ENCODE data around the gene CHRNA7.
"Not testable (repeated sequence)": the region's sequence is repeated elsewhere in the genome, so short reads cannot be mapped to it uniquely, and the experiment has no call there.

The CHRNA7 gene

DNA sequence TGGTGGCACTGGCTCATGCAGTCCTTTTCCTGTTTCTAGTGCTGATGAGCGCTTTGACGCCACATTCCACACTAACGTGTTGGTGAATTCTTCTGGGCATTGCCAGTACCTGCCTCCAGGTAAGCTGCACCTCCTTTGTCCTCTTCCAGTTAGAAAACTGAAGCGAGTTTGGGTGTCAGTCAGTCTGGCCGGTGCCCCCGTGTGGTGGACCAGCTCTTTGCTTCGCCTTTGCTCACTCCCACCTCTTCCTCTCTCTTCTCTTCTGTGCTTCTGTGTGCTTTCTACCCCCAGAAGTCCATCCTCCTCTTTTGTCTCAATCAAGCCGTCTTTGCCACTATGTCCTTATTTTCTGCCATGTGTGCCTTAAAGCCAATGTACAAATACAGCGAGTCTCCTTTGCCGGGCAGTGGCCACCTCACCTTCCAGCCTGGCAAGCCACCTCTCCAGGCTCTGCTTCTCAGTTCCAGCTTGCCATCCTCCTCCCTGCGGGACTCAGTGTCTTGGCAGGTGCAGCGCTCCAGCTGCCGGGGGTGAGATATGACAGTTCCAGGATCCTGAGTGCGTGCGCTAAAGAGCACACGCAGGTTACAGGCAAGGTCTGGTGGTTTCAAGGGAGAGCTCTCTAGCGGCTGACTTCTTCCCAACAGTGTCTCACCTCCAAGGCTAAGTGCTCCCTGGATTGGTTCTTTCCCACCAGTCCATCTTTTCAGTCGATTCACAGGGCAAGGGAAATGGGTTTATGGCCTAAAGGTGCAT, 123.7 kb downstream of the CHRNA7 start:
- H3K4me1 Mint-ChIP-seq, H3K9me3 Mint-ChIP-seq, DNase-seq, H3K4me3 Mint-ChIP-seq, H3K36me3 Mint-ChIP-seq, H3K27ac Mint-ChIP-seq: not testable (repeated sequence)
- peak in 1 of 2 donors; percentile 16 for ATAC-seq (replicated peaks)
- H3K27me3 Mint-ChIP-seq: peaks cover 6 to 13% of the 10 kb centered on the region in 2 donors

DNA sequence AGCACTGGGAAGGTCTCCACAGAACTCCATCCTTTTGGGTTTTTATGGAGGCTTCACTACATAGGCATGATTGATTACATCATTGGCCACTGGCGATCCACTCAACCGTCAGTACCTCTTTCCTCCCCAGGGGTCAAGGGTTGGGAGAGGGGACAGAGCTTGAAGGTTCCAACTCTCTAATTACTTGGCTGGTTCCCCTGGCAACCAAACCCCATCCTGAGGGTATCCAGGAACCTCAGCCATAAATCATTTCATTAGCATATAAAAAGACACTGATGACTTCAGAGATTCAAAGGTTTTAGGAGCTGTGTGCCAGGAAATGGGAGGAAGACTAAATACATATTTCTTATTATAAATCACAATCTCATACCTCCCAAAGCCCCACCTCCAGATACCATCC, 131.8 kb downstream of the CHRNA7 start:
- not testable (repeated sequence) for DNase-seq; H3K36me3 Mint-ChIP-seq; H3K27ac Mint-ChIP-seq; H3K9me3 Mint-ChIP-seq; H3K27me3 Mint-ChIP-seq; ATAC-seq (replicated peaks); H3K4me1 Mint-ChIP-seq; H3K4me3 Mint-ChIP-seq

DNA sequence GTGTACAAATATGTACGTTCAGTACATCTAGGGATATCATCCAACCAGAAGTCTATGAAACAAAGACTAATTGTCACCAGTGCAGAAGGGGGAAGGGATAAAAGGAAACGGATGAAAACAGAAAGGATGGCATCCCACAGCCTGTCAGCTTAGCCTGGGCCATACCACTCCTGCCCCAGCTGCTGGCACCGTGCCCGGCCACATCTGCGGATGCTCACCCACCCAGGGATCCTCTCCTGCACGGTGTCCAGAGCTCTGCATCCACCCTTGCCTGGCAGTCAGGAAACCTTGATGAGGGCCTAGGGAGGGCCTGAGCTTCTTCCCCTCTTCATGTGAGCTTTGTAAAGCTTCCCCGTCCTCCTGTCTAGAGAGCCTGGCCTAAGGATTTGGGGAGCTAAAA, 133.8 kb downstream of the CHRNA7 start:
- not testable (repeated sequence) for H3K4me1 Mint-ChIP-seq; H3K4me3 Mint-ChIP-seq; ATAC-seq (replicated peaks); H3K9me3 Mint-ChIP-seq; DNase-seq; H3K27me3 Mint-ChIP-seq; H3K27ac Mint-ChIP-seq; H3K36me3 Mint-ChIP-seq

DNA sequence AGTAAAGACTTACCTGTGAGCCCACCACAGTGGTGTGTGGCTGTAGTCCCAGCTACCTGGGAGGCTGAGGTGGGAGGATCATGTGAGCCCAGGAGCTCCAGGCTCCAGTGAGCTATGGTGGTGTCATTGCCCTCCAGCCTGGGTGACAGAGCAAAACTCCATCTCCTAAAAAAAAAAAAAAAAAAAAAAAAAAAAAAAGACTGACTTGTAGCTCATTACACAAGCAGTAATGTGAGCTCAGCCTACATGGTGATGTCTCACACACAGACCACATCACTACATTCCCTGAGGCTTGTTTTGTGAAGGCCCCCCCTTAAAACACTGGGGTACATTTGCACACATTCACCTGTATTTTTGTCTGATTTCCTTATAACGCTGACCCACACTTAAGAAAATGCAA, 134.4 kb downstream of the CHRNA7 start:
- not testable (repeated sequence) for H3K27me3 Mint-ChIP-seq; H3K9me3 Mint-ChIP-seq; H3K36me3 Mint-ChIP-seq; H3K4me3 Mint-ChIP-seq; ATAC-seq (replicated peaks); H3K27ac Mint-ChIP-seq; H3K4me1 Mint-ChIP-seq; DNase-seq

- not testable (repeated sequence) for H3K27ac Mint-ChIP-seq; H3K9me3 Mint-ChIP-seq; H3K4me3 Mint-ChIP-seq; H3K4me1 Mint-ChIP-seq; H3K27me3 Mint-ChIP-seq; H3K36me3 Mint-ChIP-seq; ATAC-seq (replicated peaks); DNase-seq
These were observed 135.5 kb downstream of the CHRNA7 start for GRCh38 chr15:32165775-32166174.

DNA sequence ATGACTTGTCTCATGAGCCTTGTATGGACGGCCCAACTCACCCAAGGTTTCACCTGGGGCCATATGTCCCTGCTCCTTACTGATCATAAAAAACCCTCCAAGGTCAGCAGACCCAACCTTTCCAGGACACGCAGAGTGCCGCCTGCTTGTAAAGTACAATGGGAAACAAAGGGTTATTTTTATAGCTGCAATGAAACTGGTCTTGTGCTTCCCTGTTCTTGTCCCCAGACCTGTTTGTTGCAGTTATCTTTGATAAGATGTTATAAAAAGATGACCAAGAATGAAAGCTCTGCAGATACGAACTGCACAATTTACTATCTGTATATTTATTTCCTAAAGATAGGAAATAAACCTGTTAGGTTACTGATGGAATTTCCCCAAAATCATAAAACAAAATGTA, 136.0 kb downstream of the CHRNA7 start:
- ATAC-seq (replicated peaks); H3K27ac Mint-ChIP-seq; DNase-seq; H3K9me3 Mint-ChIP-seq; H3K4me3 Mint-ChIP-seq; H3K27me3 Mint-ChIP-seq; H3K4me1 Mint-ChIP-seq; H3K36me3 Mint-ChIP-seq: not testable (repeated sequence)

GRCh38 chr15:32167913-32168312, 137.6 kb downstream of the CHRNA7 start:
- not testable (repeated sequence) for DNase-seq; H3K9me3 Mint-ChIP-seq; H3K36me3 Mint-ChIP-seq; ATAC-seq (replicated peaks); H3K27me3 Mint-ChIP-seq; H3K4me1 Mint-ChIP-seq; H3K27ac Mint-ChIP-seq; H3K4me3 Mint-ChIP-seq

- H3K36me3 Mint-ChIP-seq; H3K9me3 Mint-ChIP-seq; H3K27me3 Mint-ChIP-seq; H3K4me3 Mint-ChIP-seq; DNase-seq; H3K4me1 Mint-ChIP-seq; H3K27ac Mint-ChIP-seq; ATAC-seq (replicated peaks): not testable (repeated sequence)
These were observed 150.3 kb downstream of the CHRNA7 start for GRCh38 chr15:32180579-32180978.

GRCh38 chr15:32193780-32194179, 163.5 kb downstream of the CHRNA7 start:
- ATAC-seq (replicated peaks); H3K27me3 Mint-ChIP-seq; H3K4me1 Mint-ChIP-seq; H3K4me3 Mint-ChIP-seq; DNase-seq; H3K27ac Mint-ChIP-seq; H3K9me3 Mint-ChIP-seq; H3K36me3 Mint-ChIP-seq: not testable (repeated sequence)

GRCh38 chr15:32196206-32196605, 165.9 kb downstream of the CHRNA7 start:
- not testable (repeated sequence) for DNase-seq, H3K4me3 Mint-ChIP-seq, H3K4me1 Mint-ChIP-seq, H3K36me3 Mint-ChIP-seq, H3K27ac Mint-ChIP-seq, H3K9me3 Mint-ChIP-seq, H3K27me3 Mint-ChIP-seq
- peak; percentile 86 to 92 for ATAC-seq (replicated peaks)

DNA sequence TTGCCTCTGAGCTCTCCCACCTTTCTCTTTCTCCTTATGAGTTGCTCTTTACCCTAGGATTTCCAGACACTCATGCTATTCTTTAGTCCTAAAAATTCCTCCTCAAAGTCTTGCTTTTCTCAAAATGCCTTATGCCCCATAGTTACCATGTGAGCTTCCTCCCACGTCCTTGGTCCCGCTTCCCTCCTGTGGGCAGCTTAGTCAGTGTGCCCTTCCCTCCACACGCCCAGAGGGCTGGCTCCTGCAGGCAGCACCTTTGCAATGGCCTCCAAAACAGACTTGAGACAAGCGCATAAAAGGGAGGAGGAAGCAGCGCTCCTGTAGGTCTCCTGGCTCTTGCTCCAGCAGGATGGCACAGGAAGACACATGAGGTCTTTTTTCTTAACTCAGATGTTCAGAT, 168.6 kb downstream of the CHRNA7 start:
- not testable (repeated sequence) for ATAC-seq (replicated peaks); DNase-seq; H3K4me3 Mint-ChIP-seq; H3K4me1 Mint-ChIP-seq; H3K27me3 Mint-ChIP-seq; H3K9me3 Mint-ChIP-seq; H3K36me3 Mint-ChIP-seq; H3K27ac Mint-ChIP-seq

DNA sequence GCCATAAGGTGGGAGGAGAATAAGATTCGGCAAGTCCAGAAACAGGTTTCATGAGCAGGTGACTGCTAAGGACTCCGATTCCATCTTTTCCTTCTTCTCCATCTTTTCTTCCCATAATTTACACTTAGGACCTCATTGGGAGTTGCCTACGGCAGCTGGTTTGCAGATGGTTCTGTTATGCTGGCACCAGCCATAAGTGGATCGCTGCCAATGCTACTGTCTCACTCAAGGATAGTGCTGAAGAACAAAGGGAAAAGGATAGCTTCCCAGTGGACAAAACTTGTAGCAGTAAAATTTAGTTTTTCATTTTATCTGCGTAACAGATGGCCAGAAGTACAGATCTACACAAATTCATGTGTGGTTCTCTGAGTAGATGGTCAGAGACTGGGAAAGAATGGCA, 178.8 kb downstream of the CHRNA7 start:
- H3K27me3 Mint-ChIP-seq; H3K4me1 Mint-ChIP-seq; ATAC-seq (replicated peaks); H3K27ac Mint-ChIP-seq; DNase-seq; H3K9me3 Mint-ChIP-seq; H3K36me3 Mint-ChIP-seq; H3K4me3 Mint-ChIP-seq: not testable (repeated sequence)

DNA sequence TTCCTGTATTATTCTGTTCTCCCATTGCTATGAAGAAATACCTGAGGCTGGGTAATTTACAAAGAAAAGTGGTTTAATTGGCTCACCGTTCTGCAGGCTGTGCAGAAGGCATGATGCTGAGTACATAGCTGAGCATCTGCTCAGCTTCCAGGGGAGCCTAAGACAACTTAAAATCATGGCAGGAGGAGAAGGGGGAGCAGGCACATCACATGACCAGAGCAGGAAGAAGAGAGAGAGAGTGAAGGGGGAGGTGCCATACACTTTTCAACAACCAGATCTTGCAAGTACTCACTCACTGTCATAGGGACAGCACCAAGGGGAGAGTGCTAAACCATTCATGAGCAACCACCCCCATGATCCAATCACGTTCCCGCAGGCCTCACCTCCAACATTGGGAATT, 188.4 kb downstream of the CHRNA7 start:
- no peak overlapping the region for H3K27ac Mint-ChIP-seq
- peaks cover 13 to 18% of the 10 kb centered on the region in 2 donors for H3K9me3 Mint-ChIP-seq
- peaks cover 0 to 1% of the 10 kb centered on the region in 2 donors for H3K36me3 Mint-ChIP-seq
- DNase-seq (no peak), ATAC-seq (replicated peaks) (no peak)
- no peaks in the 10 kb centered on the region for H3K4me1 Mint-ChIP-seq
- no peaks in the 10 kb centered on the region for H3K27me3 Mint-ChIP-seq
- no peak overlapping the region for H3K4me3 Mint-ChIP-seq
